GM20000 (cell line): Measurements from ENCODE around the gene IRS1.

Experiments used
- DNase-seq: peaks from one replicate; pipeline ENCODE4 v3.0.0; 2012; ENCODE audit warnings: low spot score
- CTCF ChIP-seq: IDR thresholded peaks from 2 replicates; pipeline ENCODE4 v1.5.1; 2012; ENCODE audit warnings: mild to moderate bottlenecking, control low read depth; ENCODE audit errors: extremely low read depth, missing control alignments

Gene IRS1

GRCh38 chr2:226761195-226761583, 38.4 kb downstream of the IRS1 start:
- TF ChIP-seq CTCF, result no peak
- no peak for DNase-seq

GRCh38 chr2:226760412-226761194, 39.0 kb downstream of the IRS1 start:
- no peak for DNase-seq
- no peak for TF ChIP-seq CTCF

- TF ChIP-seq CTCF, result no peak
Observed at GRCh38 chr2:226759768-226760167, 39.9 kb downstream of the IRS1 start.

GRCh38 chr2:226758921-226759640, 40.5 kb downstream of the IRS1 start:
- TF ChIP-seq CTCF, result no peak
- no peak for DNase-seq

More at GRCh38 chr2:226759768-226760167, 39.9 kb downstream of the IRS1 start:
- DNase-seq, result no peak

GRCh38 chr2:226756131-226756530, 43.5 kb downstream of the IRS1 start:
- TF ChIP-seq CTCF, result no peak
- DNase-seq, result no peak

- no peak for DNase-seq
- TF ChIP-seq CTCF, result no peak
Observed at GRCh38 chr2:226755631-226756030, 44.0 kb downstream of the IRS1 start.
